ENCODE data around the gene DENND11. TPM values are rescaled to one million over a fixed set of nuclear protein-coding genes. Genes with fewer than 3 reads are reported as not detected.
A peak's percentile ranks its signal among the peaks of the same experiment; 100 is the strongest.

Gene DENND11
- total and polyA plus RNA-seq, 9 of the 15 experiments (the other 6 are each of a cell fraction or from before 2014, with no cell fraction given) = 0.07 to 1.1 (median 0.36) TPM

GRCh38 chr7:141715794-141716689, 14.1 kb upstream of the DENND11 start:
- Histone ChIP-seq H4K20me1 (replicated peaks; ENCODE audit: control insufficient read depth, insufficient read depth, low read length) (no peaks in the 10 kb centered on the region), H2AFZ (ENCODE audit: low read depth, low read length) (no peak overlapping the region), H3K9me1 (ENCODE audit: control insufficient read depth, insufficient read depth, low read length) (no peaks in the 10 kb centered on the region), H3K4me1 (replicated peaks in 1 of 2; ENCODE audit: control insufficient read depth in 2 of 2, insufficient read depth in 2 of 2, low read length in 2 of 2) (no peaks in the 10 kb centered on the region), H3K27me3 (ENCODE audit: control insufficient read depth in 2 of 2, insufficient read depth in 2 of 2, low read length in 2 of 2) (peaks cover 3 to 9% of the 10 kb centered on the region in 2 experiments; a peak in 2 of 5 replicates), H3K4me3 (no peak overlapping the region), H3K36me3 (ENCODE audit: control insufficient read depth, insufficient read depth, low read length) (no peaks in the 10 kb centered on the region), H3K79me2 (ENCODE audit: control insufficient read depth, insufficient read depth, low read length) (no peaks in the 10 kb centered on the region), H3K9ac (ENCODE audit: insufficient read depth in 1 of 2, low read depth in 2 of 2, low read length in 2 of 2) (no peak overlapping the region), H3K27ac (ENCODE audit: extremely low read depth, low read depth, low read length) (no peak overlapping the region), H3K4me2 (ENCODE audit: insufficient read depth, low read length) (no peak overlapping the region), H3K9me3 (replicated peaks; ENCODE audit: control insufficient read depth, insufficient read depth, low read depth, low read length) (no peaks in the 10 kb centered on the region)
- TF ChIP-seq REST (IDR thresholded peaks at IDR 0.05; ENCODE audit: borderline replicate concordance) (peak; percentile 80), REST (CRISPR knock-in tag; IDR thresholded peaks at IDR 0.05; ENCODE audit: low read depth) (no peak), PCBP1 (IDR thresholded peaks at IDR 0.05; ENCODE audit: low read depth, low read length, poor library complexity, severe bottlenecking) (peak; percentile 64), HNRNPK (IDR thresholded peaks at IDR 0.05; ENCODE audit: low read depth, low read length, poor library complexity, severe bottlenecking) (peak; percentile 57), HMGN3 (IDR thresholded peaks at IDR 0.05; ENCODE audit: borderline replicate concordance, extremely low read depth, insufficient read length, low read depth, low read length) (no peak), ZNF184 (CRISPR knock-in tag; IDR thresholded peaks at IDR 0.05) (no peak), ZNF780A (CRISPR knock-in tag; IDR thresholded peaks at IDR 0.05) (no peak), EHMT2 (IDR thresholded peaks at IDR 0.05) (peak; percentile 79), PCBP2 (IDR thresholded peaks at IDR 0.05; ENCODE audit: low read depth, low read length, poor library complexity, severe bottlenecking) (peak; percentile 72)
- POLR2A ChIA-PET = no interaction called here
- ATAC-seq = no peak
- DNase-seq (ENCODE audit: extremely low read depth in 1 of 4, low spot score in 3 of 4) = no peak
- intact Hi-C loops (cut with micrococcal nuclease) = no loop called here
- CTCF ChIA-PET (ENCODE audit: low intra/inter-chr PET ratio) = no interaction called here
- in situ Hi-C loops (cut with MboI) = no loop called here
- FAIRE-seq = no peak
- WGBS (ENCODE audit: insufficient coverage, low coverage, missing lambda C conversion rate) = 1% methylated on average over 6 of the region's 6 CpGs
- no TSS peak for BruUV-seq (replicated peaks)
